GM19452 (cell line): ENCODE results near the gene MXRA8.
A peak's percentile ranks its signal among the peaks of the same experiment; 100 is the strongest.
"Not testable (repeated sequence)": the region's sequence is repeated elsewhere in the genome, so short reads cannot be mapped to it uniquely, and the experiment has no call there.

Experiments used
- ATAC-seq: cut with Tn5 transposase; IDR thresholded peaks from one replicate; pipeline ENCODE4 v1.9.1; 2021; ENCODE audit not compliant: unreplicated experiment

The MXRA8 gene, protein sequence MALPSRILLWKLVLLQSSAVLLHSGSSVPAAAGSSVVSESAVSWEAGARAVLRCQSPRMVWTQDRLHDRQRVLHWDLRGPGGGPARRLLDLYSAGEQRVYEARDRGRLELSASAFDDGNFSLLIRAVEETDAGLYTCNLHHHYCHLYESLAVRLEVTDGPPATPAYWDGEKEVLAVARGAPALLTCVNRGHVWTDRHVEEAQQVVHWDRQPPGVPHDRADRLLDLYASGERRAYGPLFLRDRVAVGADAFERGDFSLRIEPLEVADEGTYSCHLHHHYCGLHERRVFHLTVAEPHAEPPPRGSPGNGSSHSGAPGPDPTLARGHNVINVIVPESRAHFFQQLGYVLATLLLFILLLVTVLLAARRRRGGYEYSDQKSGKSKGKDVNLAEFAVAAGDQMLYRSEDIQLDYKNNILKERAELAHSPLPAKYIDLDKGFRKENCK

GRCh38 chr1:1358433-1359271, at the start of gene MXRA8:
TSS of gene MXRA8 (minus strand) at chr1:1358555. CDS start at chr1:1358504, 51 bp downstream.
- no peak for ATAC-seq

DNA sequence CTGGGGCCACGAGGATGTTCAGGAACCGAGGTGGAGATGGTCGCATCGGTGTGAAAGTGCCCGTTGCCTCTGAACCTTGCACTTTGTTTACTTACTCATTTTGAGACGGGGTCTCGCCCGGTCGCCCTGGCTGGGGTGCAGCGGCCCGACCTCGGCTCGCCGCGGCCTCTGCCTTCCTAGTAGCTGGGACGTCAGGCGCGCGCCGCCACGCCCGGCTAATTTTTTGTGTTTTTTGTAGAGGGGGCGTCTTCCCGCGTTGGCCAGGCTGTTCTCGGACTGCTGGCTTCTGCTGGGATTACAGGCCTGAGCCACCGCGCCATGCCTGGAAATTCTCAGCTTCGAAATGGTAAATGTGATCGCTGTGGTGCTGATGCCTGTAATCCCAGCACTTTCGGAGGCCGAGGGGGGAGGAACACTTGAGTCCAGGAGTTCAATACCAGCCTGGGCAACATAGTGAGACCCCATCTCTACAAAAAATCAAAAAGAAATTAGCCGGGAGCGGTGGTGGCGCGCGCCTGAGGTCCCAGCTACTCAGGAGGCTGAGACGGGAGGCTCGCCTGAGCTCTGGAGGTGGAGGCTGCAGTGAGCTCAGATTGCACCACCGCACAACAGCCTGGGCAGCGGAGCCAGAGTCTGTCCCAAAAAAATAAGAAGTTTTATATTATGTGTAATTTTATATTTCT, 49.4 kb upstream of the MXRA8 start:
- peak; percentile 29 for ATAC-seq

- ATAC-seq, result peak; percentile 89
Measured at GRCh38 chr1:1406821-1407635, 48.7 kb upstream of the MXRA8 start, which contains the start of gene MRPL20. TSS of gene MRPL20 (minus strand) at chr1:1407293. CDS start at chr1:1407217, 76 bp downstream.

DNA sequence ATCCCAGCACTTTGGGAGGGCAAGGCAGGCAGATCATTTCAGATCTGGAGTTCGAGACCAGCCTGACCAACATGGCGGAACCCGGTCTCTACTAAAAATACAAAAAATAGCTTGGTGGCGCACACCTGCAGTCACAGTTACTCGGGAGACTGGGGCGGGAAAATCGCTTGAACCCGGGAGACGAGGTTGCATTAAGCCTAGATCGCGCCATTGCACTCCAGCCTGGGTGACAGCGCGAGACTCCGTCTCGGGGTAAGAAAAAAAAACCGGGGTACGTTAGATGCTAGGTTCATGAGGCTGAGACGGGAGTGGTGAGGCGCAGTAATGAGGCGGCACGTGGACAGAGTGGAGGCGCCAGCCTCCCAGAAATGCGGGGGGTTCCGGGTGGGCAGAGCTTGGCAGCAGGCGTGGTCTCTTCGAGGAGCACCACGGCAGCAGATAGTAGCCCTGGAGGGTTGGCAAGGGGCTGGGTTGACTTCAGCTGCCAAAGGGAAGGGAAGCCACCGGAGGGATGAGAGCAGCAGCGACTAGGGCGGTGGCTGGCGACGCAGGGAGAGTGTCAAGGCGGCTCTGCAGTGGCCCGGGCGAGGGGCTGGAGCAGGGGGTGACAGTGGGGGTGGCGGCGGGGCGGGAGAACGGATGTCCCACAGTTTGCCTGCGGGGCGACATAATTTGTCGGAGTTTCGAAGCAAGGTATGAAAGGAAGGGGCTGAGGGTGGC, 47.9 kb upstream of the MXRA8 start:
- no peak for ATAC-seq

DNA sequence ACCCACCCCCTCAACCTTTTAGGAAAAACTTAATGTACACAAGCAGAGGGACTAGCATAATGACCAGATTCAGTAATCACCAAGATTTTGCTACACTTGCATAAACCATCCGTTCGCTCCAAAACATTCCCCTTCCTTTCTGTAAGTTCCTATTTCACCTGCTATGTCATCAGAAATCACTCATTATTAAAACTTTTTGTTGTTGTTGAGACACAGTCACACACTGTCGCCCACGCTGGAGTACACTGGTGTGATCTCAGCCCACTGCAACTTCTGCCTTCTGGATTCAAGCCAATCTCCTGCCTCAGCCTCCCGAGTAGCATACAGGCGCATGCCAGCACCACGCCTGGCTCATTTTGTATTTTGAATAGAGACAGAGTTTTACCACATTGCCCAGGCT, 45.3 kb upstream of the MXRA8 start:
- no peak for ATAC-seq

GRCh38 chr1:1402901-1403392, 44.6 kb upstream of the MXRA8 start:
- ATAC-seq, result not testable (repeated sequence)

DNA sequence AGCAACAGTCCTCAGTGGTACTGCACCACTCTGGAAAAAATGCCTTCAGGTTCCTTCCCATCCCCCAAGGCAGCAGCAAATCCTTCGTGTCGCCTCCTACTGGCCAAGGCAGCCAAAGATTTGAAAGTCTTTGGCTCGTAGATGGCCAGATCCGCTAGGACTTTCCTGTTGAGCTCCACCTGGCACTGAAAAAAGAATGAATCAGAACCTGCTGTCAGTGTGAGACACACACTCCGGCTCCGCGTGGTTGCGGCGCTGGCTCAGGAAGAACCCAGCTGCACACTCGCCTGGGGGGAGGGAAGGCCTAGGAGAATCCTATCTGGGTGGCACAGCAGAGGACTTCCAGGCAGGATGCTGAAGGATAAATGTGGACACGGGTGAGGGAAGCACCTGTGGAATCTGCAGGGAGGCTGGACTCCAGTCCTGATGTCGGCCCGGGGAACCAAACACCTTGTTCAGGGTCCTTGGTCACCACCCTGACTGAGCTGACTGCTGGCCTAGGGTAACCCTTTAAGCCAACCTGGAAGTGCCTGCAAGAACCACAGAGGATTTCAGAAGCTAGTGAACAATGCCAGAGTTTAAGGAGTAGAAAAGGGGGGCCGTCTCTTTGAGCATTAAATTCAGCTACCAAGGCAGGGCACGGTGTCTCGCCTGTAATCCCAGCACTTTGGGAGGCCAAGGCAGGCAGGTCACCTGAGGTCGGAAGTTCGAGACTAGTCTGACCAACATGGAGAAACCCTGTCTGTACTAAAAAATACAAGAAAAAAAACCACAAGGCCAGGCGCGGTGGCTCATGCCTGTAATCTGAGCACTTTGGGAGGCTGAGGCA, 43.9 kb upstream of the MXRA8 start:
- ATAC-seq, result no peak

DNA sequence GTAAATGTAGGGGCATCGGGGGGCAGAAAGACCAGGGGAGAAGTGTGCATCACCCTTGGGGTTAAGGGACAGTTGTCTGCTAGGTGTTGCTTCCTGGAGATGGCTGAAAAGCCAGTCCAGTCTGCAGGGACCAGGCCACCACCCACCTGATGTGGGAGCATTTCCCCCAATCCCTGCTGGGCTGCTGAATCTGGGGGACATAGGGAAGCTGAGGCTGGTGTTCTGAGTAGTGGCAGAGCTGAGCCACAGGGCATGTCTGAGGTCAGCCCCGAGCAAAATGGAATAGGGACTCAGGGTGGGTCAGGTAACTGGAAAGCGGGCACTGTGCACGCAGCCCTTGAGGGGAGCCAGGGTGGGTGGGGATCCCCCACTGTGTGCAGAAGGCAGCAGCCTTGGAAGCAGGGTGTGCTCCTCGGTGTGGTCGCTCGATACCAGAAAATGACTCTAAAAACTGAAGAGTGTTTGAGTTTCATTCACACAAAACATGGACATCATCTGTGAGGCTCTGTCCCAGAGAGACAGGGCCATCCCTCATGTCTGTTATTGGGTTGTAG, 43.2 kb upstream of the MXRA8 start:
- no peak for ATAC-seq

DNA sequence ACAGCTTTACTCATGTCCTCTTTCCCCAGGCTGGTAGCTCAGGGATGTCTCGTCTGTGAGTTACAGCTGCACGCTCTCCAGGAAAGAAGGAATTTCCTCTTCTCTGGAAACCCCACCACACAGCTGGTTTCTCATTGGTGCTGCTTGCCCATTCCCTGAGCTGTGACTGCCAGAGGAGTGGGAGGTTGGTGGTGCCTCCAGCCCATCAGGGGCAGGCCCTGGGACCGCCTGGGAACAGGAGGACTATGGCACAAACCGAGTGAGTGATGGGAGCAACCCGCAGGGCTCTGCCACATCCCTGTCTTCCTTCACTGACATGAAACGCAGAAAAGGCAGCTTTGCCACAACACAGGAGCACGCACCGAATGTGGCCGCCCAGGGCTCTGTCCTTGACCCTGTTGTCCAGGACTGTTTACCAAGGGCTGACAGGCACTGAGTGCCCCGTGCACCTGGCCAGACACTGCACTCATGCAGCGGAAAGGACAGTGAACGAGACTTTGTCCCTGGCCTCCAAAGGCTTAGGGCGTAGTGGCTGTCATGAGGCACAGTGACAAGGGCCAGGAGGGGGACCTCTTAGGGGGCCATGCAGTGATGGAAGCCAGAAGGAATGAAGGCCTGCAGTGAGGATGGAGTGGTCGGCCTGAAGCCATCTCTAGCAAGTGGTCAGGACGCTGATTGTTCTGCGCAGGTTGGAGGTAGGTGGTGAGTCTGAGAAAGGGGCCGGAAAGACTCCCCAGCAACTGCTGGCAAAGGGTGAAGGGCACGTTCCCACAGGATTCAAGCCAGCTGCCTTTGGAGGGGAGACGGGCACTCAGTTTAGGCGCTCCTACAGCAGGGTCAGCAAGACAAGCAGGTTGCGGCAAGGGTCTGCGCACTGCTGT, 42.5 kb upstream of the MXRA8 start:
- ATAC-seq, result no peak

- no peak for ATAC-seq
Measured at GRCh38 chr1:1399872-1400575, 41.7 kb upstream of the MXRA8 start.

GRCh38 chr1:1399187-1399871, 41.0 kb upstream of the MXRA8 start, which contains the start of gene CCNL2:
TSS of gene CCNL2 (minus strand) at chr1:1399335. CDS start at chr1:1399306, 29 bp downstream.
- peak; percentile 91 for ATAC-seq

DNA sequence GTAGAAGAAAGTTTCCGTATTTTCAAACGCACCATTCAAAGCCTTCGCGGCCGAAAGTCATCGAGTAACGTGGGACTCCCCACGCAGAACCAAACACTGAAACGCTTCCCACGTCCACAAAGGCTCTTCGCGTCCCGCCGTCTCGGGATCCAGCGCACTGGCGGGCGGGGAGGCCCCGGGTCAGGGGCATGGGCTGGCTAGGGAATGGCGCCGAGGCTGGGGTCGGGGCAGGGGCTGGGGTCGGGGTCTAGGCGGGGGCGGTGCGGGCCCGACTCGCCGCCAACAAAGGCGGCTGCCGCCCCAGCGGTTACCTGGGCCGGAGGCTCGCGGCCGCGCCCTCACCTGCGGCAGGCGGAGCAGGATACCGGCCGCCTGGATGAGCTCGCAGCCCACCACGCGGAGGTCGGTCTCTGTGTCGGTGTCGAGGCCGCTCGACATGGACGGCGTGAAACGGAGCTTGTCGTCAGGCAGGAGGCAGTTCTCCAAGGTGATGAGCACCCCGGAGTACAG, 40.4 kb upstream of the MXRA8 start:
- ATAC-seq, result peak; percentile 3

- no peak for ATAC-seq
Measured at GRCh38 chr1:1397839-1398523, 39.6 kb upstream of the MXRA8 start.

GRCh38 chr1:1395166-1395565, 36.8 kb upstream of the MXRA8 start:
- ATAC-seq, result no peak

- ATAC-seq, result no peak
Measured at GRCh38 chr1:1394116-1394515, 35.8 kb upstream of the MXRA8 start.
